Measurements from ENCODE around the gene GPR35.

DNA sequence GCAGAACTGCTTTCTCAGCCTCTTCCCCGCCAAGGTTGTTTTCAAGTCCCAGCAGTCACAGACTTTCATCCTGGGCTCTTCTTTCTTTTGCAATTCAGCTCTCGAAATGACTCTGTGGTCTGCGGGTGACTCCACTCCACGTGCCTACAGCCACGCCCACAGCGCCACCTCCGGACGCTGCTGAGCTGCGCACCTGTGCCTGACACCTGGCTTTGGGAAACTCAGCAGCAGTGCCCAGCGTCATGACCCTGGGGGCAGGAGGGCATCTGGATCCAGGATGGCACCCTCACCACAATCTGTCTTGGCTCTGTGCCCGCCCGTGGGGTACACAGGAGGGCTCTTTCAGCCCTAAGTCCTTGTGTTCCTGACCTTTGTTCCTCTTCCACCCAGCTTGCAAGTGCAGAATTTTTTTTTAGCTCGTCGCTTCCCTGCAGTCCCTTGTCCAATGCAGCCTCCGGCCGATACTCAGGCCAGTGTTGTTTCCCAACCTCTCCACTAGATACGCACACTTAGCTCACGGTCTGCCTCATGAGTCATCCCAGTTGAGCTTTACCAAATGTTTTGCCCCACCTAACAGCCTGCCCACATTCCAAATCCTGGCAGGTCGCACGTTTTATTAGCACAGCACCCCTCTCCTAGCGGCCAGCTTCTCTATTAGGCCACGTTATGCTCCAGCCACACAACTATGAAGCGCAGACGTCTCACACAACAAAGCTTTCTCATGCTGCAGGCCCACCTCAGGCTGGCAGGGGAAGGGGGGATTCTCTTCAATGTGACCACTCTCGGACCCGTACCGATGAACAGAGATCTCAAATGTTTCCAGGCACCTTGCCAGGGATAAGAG, 45.3 kb upstream of the GPR35 start:
- TF ChIP-seq, protein P1, sequence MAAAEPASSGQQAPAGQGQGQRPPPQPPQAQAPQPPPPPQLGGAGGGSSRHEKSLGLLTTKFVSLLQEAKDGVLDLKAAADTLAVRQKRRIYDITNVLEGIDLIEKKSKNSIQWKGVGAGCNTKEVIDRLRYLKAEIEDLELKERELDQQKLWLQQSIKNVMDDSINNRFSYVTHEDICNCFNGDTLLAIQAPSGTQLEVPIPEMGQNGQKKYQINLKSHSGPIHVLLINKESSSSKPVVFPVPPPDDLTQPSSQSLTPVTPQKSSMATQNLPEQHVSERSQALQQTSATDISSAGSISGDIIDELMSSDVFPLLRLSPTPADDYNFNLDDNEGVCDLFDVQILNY (CRISPR knock-in tag; IDR thresholded peaks at IDR 0.05): no peak
- TF ChIP-seq NR2C2 (CRISPR knock-in tag; IDR thresholded peaks at IDR 0.05) (no peak), KAT7 (CRISPR knock-in tag; IDR thresholded peaks at IDR 0.05; ENCODE audit: borderline replicate concordance) (no peak)
- TF ChIP-seq, protein P2, sequence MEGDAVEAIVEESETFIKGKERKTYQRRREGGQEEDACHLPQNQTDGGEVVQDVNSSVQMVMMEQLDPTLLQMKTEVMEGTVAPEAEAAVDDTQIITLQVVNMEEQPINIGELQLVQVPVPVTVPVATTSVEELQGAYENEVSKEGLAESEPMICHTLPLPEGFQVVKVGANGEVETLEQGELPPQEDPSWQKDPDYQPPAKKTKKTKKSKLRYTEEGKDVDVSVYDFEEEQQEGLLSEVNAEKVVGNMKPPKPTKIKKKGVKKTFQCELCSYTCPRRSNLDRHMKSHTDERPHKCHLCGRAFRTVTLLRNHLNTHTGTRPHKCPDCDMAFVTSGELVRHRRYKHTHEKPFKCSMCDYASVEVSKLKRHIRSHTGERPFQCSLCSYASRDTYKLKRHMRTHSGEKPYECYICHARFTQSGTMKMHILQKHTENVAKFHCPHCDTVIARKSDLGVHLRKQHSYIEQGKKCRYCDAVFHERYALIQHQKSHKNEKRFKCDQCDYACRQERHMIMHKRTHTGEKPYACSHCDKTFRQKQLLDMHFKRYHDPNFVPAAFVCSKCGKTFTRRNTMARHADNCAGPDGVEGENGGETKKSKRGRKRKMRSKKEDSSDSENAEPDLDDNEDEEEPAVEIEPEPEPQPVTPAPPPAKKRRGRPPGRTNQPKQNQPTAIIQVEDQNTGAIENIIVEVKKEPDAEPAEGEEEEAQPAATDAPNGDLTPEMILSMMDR (IDR thresholded peaks at IDR 0.05): peak; percentile 42
- TF ChIP-seq, protein P3, sequence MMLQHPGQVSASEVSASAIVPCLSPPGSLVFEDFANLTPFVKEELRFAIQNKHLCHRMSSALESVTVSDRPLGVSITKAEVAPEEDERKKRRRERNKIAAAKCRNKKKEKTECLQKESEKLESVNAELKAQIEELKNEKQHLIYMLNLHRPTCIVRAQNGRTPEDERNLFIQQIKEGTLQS (CRISPR knock-in tag; conservative IDR thresholded peaks at IDR 0.05): no peak
- TF ChIP-seq, protein P4, sequence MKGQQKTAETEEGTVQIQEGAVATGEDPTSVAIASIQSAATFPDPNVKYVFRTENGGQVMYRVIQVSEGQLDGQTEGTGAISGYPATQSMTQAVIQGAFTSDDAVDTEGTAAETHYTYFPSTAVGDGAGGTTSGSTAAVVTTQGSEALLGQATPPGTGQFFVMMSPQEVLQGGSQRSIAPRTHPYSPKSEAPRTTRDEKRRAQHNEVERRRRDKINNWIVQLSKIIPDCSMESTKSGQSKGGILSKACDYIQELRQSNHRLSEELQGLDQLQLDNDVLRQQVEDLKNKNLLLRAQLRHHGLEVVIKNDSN (CRISPR knock-in tag; IDR thresholded peaks at IDR 0.05): no peak
- TF ChIP-seq, protein P5, sequence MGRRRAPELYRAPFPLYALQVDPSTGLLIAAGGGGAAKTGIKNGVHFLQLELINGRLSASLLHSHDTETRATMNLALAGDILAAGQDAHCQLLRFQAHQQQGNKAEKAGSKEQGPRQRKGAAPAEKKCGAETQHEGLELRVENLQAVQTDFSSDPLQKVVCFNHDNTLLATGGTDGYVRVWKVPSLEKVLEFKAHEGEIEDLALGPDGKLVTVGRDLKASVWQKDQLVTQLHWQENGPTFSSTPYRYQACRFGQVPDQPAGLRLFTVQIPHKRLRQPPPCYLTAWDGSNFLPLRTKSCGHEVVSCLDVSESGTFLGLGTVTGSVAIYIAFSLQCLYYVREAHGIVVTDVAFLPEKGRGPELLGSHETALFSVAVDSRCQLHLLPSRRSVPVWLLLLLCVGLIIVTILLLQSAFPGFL (CRISPR knock-in tag; IDR thresholded peaks at IDR 0.05; ENCODE audit: borderline replicate concordance): no peak
